ENCODE data around the gene ATR.
"Not testable (repeated sequence)": the region's sequence is repeated elsewhere in the genome, so short reads cannot be mapped to it uniquely, and the experiment has no call there.

Gene ATR

DNA sequence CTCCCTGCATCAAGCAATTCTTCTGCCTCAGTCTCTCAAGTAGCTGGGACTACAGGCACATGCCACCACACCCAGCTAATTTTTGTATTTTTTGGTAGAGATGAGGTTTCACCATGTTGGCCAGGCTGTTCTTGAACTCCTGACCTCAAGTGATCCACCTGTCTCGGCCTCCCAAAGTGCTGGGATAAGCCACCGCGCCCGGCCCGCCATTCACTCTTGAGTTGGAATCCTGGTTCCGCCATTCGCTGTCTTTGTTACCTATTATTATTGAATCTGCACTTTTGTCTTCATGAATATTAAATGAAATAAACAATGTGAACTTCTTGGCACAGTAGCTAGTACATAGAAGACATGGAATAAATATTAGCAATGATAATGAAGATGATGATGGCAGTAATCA lies 13.7 kb upstream of the ATR start:
- DNase-seq = not testable (repeated sequence)

DNA sequence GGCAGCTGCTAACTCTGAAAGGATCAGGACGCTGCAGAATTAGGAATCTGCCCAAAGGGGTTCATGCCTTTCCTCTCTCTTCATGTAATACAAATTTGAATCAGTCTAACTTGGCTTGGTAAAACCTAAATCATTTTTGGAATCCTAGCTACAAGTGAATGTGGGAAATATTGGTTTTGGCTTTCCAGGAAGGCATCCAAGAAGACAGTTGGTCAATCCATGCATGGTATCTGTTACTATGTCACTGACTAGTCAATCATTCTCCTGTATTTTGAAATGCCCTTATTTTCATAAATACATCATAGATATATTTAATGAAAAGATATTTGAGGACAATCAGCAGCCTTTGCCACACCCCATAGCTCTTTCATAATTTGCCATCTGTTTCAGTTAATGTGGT lies 10.2 kb upstream of the ATR start:
- no peak for DNase-seq

DNA sequence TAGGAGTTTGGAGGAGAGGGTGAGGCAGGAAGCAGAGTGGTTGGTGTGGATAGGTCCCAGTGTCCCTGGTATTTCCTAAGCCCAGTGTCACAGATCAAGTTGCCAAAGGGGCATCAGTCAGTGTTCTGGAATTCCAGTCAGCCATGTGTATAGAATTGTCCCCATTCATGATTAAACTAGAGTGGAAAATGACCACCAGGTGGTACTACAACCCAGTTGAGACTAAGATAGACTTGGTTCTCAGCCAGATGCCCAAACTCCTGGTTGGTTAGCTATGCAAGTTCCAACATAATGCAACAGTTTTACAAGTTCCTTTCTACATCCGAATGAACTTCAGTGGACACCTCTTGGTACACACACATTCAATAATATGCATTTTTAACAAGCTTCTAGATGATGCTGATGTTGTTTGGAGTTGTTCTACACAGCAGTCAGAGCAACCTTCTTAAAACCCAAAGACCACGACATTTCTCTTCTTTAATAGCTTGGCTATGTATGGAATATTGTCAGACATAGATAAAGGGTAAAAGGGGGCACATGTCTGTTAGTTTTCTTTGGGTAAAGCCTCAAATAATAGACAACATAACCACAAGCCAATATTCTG lies 8.4 kb upstream of the ATR start:
- DNase-seq = peak; percentile 68 to 70

DNA sequence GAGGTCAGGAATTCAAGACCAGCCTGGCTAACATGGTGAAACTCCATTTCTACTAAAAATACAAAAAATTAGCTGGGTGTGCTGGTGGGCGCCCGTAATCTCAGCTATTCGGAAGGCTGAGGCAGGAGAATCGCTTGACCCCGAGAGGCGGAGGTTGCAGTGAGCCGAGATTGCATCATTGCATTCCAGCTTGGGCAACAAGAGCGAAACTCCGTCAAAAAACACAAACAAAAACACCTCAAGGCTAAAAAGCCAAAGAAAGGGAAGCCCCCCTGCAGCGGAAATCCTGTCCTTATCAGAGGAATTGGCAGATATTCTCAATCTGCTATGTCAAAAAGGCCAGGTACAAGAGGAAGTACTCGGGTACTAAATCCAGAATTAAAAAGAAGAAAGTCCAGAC lies 2.5 kb upstream of the ATR start:
- not testable (repeated sequence) for DNase-seq

DNA sequence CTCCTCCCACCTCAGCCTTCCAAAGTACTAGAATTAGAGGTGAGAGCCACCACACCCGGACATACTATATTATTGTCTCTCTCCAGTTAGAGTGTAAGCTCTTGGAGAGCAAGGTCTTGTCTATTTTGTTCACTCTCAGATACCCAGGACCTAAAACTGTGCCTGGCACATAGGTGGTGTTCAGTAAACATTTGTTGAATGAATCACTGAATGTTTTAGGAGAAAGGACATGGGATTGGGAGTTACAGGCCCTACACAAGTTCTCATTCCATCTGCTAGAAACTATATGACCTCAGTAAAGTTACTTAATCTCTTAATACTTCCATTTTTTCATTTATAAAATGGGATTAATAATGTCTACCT lies 1.5 kb upstream of the ATR start:
- DNase-seq = no peak

DNA sequence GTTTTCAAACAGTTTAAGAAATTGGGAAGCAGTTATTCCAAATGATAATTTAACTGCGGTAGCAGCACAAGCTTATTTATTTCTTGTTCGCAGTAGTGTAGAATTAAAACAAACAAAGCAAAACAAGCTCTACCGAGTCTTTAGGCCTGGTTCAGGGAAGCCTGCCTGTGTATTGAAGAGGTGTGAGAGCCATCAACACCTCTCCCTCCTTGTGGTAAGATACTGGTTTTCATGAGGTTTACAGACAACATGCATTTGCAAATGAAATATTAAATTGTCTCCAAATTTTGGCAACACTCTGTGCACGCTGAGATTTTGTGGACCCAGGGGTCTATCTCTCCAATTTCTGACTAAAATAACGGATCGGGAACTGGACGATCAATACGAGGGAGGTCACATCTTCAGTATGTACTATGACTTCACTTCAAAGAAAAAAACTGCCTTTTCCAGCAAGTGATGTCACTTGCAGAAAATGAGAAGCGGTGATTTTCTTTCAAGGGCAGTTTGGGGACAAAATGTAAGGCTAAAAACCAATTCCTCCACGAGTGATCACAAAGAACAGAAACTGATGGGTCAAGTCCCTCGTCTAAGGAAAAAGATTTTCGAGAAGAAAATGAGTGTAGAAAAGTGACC lies 721 bp downstream of the ATR start:
- peak; percentile 41 to 51 for DNase-seq

DNA sequence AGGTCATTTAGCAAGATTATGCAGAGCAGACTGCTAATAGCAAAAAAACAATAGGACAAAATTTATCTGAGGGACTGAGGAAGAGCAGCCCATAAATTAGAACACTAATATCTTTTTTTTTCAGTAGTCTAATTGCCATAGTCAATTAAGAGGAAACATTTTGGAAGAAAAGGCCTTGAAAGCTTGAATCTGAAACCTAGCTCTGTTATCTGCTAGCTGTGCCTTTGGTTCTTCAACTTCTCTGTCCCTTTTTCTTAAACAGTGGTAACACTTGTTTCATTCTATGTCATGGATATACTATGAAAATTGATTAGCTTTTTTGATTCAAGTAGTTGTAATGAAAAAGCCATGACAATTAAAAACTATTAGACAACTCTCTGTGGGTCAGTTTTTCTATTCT lies 1.7 kb downstream of the ATR start:
- DNase-seq = no peak

DNA sequence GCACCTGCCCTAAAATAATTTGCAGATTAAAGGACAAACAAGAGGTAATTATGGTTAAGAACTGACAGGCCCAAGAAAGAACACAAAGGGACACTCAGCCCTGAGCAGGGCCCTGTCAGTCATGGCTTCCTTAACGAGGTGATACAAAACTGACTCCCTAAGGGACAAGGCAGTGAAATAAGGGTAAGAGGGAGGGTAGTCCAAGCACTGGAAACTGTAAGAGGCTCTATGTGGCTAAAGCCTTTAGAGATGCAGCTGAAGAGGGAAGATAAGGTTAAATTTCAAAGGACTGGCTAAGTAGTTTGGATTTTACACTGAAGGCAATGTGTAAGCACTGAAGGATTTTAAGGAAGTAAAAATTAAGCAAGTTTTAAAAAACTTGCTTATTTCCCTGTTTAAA lies 3.9 kb downstream of the ATR start:
- DNase-seq = peak in 1 of 2 donors; percentile 45

DNA sequence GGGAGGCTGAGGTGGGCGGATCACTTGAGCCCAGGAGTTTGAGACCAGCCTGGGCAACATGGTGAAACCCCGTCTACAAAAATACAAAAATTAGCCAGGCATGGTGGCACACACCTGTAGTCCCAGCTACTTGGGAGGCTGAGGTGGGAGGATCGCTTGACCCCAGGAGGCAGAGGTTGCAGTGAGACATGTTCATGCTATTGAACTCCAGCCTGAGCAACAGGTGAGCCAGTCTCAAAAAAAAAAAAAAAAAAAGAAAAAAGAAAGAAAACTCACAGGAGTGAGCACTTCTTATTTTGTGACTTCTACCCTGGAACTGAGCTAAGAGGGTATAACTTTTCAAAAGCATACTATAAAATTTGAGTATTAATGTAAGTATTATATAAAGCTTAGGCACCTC lies 4.3 kb downstream of the ATR start:
- not testable (repeated sequence) for DNase-seq

DNA sequence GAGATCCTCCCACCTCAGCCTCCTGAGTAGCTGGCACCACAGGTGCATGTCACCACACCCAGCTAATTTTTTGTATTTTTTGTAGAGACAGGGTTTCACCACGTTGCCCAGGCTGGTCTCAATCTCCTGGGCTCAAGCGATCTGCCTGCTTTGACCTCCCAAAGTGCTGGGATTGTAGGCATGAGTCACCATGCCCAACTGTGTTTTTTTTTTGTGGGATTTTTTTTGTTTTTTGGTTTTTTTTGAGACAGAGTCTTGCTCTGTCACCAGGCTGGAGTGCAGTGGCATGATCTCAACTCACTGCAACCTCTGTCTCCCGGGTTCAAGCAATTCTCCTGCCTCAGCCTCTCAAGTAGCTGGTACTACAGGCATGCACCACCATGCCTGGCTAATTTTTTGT lies 9.1 kb downstream of the ATR start:
- not testable (repeated sequence) for DNase-seq

DNA sequence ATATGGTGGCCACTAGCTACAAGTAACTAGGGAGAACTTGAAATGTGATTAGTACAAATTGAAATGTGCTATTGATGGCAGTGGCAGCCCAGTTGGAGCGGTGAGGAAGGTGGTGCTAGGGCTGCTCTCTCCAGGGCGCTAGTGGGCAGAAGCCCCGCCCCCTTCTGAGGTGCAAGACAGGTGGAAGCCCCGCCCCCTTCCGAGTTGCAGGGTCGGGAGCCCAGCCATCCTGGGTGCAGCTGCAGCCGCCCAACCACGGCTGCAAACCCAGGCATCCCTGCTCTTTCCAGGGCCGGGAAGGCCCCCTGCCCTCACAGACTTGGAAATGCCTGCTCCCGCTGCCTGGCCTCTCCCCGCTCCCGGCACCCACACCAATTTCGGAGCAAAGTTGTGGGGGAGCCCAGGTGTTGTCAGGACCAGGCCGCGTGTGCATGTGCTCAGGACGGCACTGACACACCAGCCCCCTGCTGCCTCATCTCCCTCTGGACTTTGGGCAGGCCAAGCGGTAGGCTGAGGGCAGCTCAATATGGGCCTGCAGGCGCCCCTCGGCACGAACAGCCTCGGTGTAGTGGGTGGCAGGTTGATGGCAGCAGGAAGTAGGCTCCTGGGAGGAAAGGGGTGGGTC lies 10.0 kb downstream of the ATR start:
- DNase-seq = no peak

DNA sequence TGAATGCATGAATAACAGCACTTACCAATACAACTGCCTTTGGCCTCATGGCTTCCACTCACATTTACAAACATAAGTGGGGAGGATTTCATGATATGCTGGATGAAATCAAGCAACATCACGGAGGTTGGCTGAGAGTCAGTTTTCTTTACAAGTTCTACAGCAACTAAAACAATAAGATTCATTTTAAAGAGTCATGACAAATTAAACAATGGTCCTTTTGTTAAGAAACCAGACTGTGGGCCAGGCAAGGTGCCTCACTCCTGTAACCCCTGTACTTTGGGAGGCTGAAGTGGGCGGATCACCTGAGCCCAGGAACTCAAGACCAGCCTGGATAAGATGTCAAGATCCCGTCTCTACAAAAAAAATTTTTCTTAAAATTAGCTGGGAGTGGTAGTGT lies 12.4 kb downstream of the ATR start:
- DNase-seq = no peak

DNA sequence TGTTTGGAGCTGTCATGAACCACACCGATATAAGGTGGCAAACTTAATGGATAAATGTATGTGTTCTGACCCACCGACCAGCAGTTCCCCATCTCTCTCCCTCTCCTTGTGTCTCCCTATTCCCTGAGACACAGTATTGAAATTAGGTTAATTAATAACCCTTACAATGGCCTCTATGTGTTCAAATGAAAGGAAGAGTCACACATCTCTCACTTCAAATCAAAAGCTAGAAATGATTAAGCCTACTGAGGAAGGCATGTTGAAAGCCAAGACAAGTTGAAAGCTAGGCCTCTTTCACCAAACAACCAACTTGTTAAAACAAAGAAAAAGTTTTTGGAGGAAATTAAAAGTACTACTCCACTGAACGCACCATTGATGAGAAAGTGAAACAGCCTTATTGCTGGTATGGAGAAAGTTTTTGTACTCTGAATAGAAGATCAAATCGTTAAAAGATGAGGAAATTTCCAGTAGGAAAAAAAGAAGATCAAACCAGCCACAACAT lies 15.0 kb downstream of the ATR start:
- no peak for DNase-seq

DNA sequence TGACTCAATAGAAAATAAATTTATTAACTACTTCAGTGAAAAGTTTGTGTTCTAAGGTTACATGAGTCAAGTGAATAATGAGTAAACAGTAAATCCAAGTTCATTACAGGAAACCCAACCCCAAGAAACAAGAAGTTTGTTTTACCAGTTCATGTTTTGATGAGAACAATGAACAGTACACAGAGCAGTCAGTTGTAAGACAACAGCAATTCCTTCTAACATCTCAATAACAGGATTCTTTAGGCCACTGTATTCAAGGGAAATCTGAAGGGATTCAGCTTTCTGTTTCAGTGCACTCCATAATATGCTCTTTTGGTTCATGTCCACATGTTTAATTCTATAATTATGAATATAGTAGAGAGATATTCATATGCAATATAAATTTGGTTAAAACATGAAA lies 18.4 kb downstream of the ATR start:
- no peak for DNase-seq

DNA sequence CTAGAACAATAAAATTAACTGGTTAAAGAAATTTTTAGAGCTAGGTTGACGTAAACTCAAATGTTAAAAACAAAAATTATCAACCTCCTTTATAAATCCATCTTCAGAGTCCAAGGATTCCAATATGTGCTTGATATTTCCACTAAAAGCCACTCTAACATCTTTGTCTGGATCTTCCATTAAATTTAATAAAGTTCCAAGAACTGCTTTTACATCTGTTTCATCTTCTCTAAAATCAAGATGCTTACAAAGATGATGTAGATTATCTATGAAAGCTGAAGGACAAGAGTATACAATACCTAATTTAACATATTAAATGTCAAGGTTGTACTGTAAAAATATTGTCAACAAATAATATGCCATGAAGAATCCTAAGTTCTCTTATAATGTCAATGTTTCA lies 24.8 kb downstream of the ATR start:
- no peak for DNase-seq

DNA sequence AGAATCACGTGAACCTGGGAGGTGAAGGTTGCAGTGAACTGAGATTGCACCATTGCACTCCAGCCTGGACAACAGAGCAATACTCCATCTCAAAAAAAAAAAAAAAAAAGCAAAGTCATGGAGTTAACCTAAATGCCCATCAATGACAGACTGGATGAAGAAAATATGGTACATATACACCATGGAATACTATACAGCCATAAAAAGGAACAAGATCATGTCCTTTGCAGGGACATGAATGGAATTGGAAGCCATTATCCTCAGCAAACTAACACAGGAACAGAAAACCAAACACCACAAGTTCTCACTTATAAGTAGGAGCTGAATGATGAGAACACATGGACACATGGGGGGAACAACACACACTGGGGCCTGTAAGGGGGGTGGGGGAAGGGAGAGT lies 26.0 kb downstream of the ATR start:
- not testable (repeated sequence) for DNase-seq

DNA sequence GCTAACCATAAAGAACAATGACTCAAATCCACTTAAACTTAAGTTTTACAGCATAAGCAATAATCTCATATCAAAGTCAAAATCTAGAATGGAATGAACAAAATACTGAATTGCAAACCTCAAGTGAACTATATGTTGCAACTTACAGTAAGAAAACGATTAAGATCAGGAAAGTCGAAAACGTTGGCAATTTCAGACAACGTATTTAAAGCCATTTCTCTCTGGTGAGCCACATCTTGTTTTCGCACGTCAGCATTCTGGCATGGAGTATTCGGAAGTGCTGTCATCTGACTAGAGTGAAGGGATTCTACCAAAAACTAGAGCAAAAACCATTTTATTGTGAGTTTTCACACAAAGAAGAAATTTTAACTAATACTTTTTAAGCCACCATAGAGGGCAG lies 28.5 kb downstream of the ATR start:
- DNase-seq = no peak

DNA sequence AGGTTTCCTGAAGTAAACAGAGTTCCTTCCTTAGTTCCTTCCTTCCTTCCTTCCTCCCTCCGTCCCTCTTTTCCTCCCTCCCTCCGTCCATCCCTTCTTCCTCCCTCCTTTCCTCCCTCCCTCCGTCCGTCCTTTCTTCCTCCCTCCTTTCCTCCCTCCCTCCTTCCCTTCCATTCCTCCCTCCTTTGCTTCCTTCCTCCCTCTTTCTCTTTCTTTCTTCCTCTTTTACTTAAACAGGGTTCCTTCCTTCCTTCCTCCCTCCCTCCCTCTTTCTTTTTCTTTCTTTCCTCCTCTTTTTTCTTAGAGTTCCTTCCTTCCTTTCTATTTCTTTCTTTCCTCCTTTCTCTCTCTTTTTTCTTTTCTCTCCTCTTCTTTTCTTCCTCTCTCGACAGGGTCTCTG lies 35.2 kb downstream of the ATR start:
- DNase-seq = no peak

DNA sequence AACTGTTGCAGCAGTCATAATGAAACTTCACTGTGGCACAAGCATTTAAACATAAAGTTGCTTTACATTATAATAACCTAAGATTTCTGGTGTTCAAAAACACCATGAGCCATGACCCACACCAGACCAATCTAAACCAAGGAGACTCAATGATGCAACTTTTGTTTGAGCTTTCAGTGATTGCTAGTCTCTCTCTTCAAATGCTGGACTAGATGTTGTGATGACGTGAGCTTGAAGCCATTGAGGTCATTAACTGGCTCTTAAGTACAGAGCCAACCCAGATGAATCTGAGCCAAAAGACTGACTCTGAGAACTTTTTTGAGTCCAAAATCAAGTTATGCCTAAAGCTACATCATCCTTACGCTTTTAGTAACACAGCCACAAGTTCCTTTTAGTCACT lies 36.5 kb downstream of the ATR start:
- DNase-seq = no peak

DNA sequence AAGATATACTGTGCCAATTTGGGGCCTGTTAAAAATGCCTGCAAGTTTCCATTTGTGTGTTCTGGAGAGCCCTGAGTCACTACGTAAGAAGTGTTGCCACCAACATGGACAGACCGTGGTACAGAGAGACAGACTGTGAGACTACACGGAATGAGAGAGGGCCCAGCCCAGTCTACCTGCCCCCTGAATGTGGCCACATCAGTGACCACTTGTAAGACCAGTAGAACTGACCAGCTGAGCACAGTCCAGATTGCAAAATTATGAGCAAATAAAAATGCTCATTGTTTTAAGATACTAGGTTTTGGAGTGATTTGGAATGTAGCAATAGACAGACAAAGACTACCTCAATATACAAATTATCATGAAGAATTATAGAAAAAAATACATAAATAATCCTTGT lies 42.0 kb downstream of the ATR start:
- DNase-seq = no peak

DNA sequence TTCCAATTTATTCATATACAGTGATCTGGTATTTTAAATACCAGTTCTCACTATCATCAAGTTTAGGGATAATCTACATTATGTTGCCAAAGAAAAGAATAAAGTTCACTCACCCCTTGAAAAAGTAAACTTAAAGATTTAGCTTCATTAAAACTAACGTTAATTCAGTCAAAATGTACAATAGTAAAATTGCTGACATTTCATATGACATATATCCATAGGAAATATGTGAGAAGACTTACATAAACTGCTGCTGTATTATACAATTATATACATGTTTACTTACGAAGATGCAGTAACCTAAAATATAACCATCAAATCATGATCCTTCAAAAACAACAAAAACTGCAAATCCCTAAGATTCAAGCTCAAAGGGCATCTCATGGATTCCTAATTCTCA lies 44.0 kb downstream of the ATR start:
- DNase-seq = no peak

DNA sequence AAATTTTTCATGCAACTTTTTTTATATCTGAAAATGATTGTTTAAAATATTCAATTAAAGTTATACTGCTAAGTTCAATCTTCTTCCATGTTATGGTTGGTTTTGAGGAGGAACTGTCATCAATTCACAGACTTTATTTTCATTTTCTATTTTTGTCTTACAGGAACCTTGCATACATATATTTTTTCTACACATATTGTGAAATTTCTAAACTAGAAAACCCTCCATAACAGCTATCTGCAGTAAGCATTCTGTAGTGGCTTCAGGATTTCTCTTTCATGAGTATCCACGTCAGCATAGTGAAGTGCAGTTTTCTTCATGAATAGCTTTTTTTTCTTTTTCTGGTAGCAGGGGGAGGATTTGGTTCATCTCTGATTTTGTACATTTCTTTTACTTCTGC lies 48.2 kb downstream of the ATR start:
- peak in 1 of 2 donors; percentile 15 for DNase-seq

DNA sequence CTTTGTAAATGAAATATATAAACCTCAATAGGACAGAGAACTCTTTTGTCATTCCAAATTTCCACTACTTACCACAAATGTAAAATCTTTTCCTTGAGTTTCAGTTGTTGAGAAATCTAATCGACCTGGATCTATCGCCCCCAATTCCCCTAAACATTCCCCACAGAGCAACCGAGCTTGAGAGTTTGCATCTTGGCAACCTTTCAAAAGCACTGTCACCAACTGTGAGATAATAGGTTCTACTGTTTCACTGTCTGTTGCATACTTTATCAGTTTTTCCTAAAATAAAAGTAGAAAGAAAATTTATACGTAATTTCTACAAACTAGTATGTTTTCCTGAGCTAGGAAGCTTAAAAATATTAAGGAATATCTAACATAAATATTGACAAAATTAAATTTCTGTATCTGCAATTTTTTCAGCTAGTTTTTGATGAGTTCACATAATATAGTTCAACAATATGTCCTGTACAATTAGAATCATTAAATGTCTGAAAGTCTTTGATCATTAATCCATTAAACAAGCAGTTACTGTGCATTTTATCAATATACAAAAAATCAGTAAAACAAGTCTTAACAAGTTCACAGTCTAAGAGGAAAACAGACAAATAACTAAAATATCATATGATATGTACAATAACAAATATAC lies 54.5 kb downstream of the ATR start:
- no peak for DNase-seq

DNA sequence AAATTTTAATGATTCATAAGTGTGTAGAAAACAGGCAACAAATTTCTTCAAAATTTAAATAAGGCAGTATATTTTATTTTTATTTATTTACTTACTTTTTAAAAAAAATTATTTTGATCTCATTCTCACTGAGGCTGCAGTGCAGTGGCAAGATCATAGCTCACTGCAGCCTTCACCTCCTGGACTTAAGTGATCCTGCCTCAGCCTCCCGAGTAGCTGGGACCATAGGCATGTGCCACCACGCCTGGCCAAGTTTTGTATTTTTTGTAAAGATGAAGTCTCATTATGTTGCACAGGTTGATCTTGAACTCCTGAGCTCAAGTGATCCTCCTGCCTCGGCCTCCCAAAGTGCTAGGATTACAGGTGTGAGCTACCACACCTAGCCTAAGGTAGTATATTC lies 69.5 kb downstream of the ATR start:
- no peak for DNase-seq

Measured in inflammatory macrophage (primary cell).